ENCODE data around the gene MPND.

DNA sequence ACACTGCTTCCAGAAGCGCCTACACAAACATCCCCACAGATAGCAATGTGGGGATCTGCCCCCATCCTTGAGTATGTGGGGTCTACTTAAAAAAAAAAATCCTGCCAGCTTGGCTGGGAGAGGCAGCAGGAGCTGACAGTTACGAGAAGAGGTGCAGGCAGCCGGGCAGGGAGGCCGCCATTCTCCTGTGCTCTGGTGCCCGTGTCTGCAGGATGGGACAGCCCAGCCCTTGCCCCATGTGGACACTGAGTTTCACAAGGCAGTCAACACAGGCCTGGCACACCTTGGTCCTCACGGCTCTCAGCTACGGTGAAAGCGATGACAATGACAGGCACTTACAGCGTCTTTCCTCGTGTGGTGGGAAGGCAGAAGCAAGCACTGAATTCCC lies 24.0 kb downstream of the MPND start:
- TF ChIP-seq POLR2A (IDR thresholded peaks at IDR 0.05; ENCODE audit: low read length) (no peak), GATA1 (IDR thresholded peaks at IDR 0.05; ENCODE audit: low read depth, low read length) (no peak)
